ENCODE measurements around the gene DLGAP1. TPM values are rescaled to one million over a fixed set of nuclear protein-coding genes. Genes with fewer than 3 reads are reported as not detected.

DLGAP1 gene
- total and polyA plus RNA-seq, 2 donors (not counting 1 experiment from before 2014, with no cell fraction given), result 0.07 to 0.61 TPM

DNA sequence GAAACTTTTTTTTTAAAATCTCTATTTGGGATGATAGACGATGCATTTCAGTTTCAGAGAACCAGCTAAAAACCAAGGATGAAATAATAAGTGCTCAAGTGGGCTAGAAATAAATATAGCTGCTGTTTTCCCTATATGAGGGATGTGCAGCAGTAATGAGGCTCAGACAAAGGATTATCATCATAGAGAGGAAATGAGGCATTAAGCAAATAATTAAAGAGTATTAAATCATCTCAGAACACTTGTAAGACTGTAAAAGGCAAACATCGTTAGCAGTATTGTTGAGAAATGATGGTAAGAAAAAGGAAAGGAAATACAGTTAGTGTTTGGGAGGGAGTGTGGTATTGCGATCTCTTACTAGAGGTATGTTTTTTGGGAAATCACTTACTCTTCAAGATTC lies 771.6 kb downstream of the DLGAP1 start:
- POLR2A ChIA-PET, result no interaction called here
- ATAC-seq (ENCODE audit: low read depth) (no peak), DNase-seq (no peak)
- Histone ChIP-seq H4K20me1 (ENCODE audit: control insufficient read depth, insufficient read depth, low read length, poor library complexity, severe bottlenecking) (no peaks in the 10 kb centered on the region), H2AFZ (ENCODE audit: insufficient read depth, low read depth, low read length, poor library complexity, severe bottlenecking) (no peak overlapping the region), H3K27me3 (replicated peaks in 1 of 4; ENCODE audit: control extremely low read depth in 1 of 4, control insufficient read depth in 3 of 4, insufficient read depth in 4 of 4, low read length in 3 of 4) (no peaks in the 10 kb centered on the region), H3K9me3 (ENCODE audit: control extremely low read depth in 1 of 3, control insufficient read depth in 2 of 3, insufficient read depth in 1 of 3, low read length in 2 of 3) (no peaks in the 10 kb centered on the region), H3K27ac (ENCODE audit: low read length in 2 of 2) (no peak overlapping the region), H3K4me2 (replicated peaks; ENCODE audit: low read depth, low read length, poor library complexity, severe bottlenecking) (no peak overlapping the region), H3K4me3 (ENCODE audit: control extremely low read depth in 1 of 5, extremely low read depth in 1 of 5, insufficient read depth in 1 of 5, low read depth in 2 of 5, low read length in 4 of 5) (no peak overlapping the region), H3K4me1 (ENCODE audit: control insufficient read depth in 2 of 2, insufficient read depth in 2 of 2, low read length in 2 of 2) (no peaks in the 10 kb centered on the region), H3K36me3 (replicated peaks in 1 of 2; ENCODE audit: control extremely low read depth in 1 of 2, control insufficient read depth in 1 of 2, extremely low read depth in 1 of 2, insufficient read depth in 2 of 2, low read length in 1 of 2) (no peaks in the 10 kb centered on the region), H3K79me2 (ENCODE audit: control insufficient read depth, insufficient read depth, low read length) (no peaks in the 10 kb centered on the region), H3K9ac (ENCODE audit: low read length) (no peak overlapping the region)
- H3K4me1 Mint-ChIP-seq, result no peaks in the 10 kb centered on the region
- no peak for TF ChIP-seq EZH2 (IDR thresholded peaks at IDR 0.05; ENCODE audit: borderline replicate concordance, insufficient read depth, low read depth, low read length, poor library complexity, severe bottlenecking)
- TF ChIP-seq, protein P1, sequence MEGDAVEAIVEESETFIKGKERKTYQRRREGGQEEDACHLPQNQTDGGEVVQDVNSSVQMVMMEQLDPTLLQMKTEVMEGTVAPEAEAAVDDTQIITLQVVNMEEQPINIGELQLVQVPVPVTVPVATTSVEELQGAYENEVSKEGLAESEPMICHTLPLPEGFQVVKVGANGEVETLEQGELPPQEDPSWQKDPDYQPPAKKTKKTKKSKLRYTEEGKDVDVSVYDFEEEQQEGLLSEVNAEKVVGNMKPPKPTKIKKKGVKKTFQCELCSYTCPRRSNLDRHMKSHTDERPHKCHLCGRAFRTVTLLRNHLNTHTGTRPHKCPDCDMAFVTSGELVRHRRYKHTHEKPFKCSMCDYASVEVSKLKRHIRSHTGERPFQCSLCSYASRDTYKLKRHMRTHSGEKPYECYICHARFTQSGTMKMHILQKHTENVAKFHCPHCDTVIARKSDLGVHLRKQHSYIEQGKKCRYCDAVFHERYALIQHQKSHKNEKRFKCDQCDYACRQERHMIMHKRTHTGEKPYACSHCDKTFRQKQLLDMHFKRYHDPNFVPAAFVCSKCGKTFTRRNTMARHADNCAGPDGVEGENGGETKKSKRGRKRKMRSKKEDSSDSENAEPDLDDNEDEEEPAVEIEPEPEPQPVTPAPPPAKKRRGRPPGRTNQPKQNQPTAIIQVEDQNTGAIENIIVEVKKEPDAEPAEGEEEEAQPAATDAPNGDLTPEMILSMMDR (IDR thresholded peaks at IDR 0.05), result no peak
- peaks cover 7% of the 10 kb centered on the region for H3K27me3 Mint-ChIP-seq
- CTCF ChIA-PET, result no interaction called here
- peaks cover 10% of the 10 kb centered on the region for H3K9me3 Mint-ChIP-seq (ENCODE audit: insufficient read depth)
- no peak overlapping the region for H3K27ac Mint-ChIP-seq
- intact Hi-C loops (cut with micrococcal nuclease), result no loop called here
- H3K4me3 Mint-ChIP-seq, result no peak overlapping the region
- WGBS (ENCODE audit: insufficient coverage), result no CpG with 5 or more reads among the region's 3 CpGs

DNA sequence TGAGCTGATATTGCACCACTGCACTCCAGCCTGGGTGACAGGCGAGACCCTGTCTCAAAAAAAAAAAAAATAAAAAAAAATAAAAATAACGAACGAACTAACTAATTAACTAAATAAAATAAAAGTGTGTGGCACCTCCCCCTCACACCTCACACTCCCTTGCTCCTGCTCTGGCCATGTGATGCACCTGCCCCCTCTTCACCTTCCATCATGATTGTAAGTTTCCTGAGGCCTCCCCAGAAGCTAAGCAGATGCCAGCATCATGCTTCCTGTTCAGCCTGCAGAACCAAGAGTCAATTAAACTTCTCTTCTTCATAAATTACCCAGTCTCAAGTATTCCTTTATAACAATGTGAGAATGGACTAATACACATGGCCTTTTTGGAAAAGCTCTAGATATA lies 773.0 kb downstream of the DLGAP1 start:
- intact Hi-C loops (cut with micrococcal nuclease), result no loop called here
- no peak overlapping the region for H2AFZ ChIP-seq (ENCODE audit: insufficient read depth, low read depth, low read length, poor library complexity, severe bottlenecking)
- ATAC-seq (ENCODE audit: low read depth) (no peak), DNase-seq (no peak)
- no peaks in the 10 kb centered on the region for H3K4me1 ChIP-seq (ENCODE audit: control insufficient read depth in 2 of 2, insufficient read depth in 2 of 2, low read length in 2 of 2)
- no peaks in the 10 kb centered on the region for H3K36me3 ChIP-seq (replicated peaks in 1 of 2; ENCODE audit: control extremely low read depth in 1 of 2, control insufficient read depth in 1 of 2, extremely low read depth in 1 of 2, insufficient read depth in 2 of 2, low read length in 1 of 2)
- H3K27me3 Mint-ChIP-seq, result peaks cover 15% of the 10 kb centered on the region
- H3K4me3 Mint-ChIP-seq, result no peak overlapping the region
- no peak overlapping the region for H3K27ac Mint-ChIP-seq
- no peaks in the 10 kb centered on the region for H3K27me3 ChIP-seq (replicated peaks in 1 of 4; ENCODE audit: control extremely low read depth in 1 of 4, control insufficient read depth in 3 of 4, insufficient read depth in 4 of 4, low read length in 3 of 4)
- no peak for TF ChIP-seq EZH2 (IDR thresholded peaks at IDR 0.05; ENCODE audit: borderline replicate concordance, insufficient read depth, low read depth, low read length, poor library complexity, severe bottlenecking)
- TF ChIP-seq, protein P1 (IDR thresholded peaks at IDR 0.05), result no peak
- H3K9ac ChIP-seq (ENCODE audit: low read length), result no peak overlapping the region
- WGBS (ENCODE audit: insufficient coverage), result no CpG with 5 or more reads among the region's 3 CpGs
- H3K4me1 Mint-ChIP-seq, result no peaks in the 10 kb centered on the region
- CTCF ChIA-PET, result no interaction called here
- H3K27ac ChIP-seq (ENCODE audit: low read length in 2 of 2), result no peak overlapping the region
- H3K9me3 Mint-ChIP-seq (ENCODE audit: insufficient read depth), result peaks cover 10% of the 10 kb centered on the region
- no peak overlapping the region for H3K4me2 ChIP-seq (replicated peaks; ENCODE audit: low read depth, low read length, poor library complexity, severe bottlenecking)
- H4K20me1 ChIP-seq (ENCODE audit: control insufficient read depth, insufficient read depth, low read length, poor library complexity, severe bottlenecking), result no peaks in the 10 kb centered on the region
- no peak overlapping the region for H3K4me3 ChIP-seq (ENCODE audit: control extremely low read depth in 1 of 5, extremely low read depth in 1 of 5, insufficient read depth in 1 of 5, low read depth in 2 of 5, low read length in 4 of 5)
- peaks cover 0 to 1% (median 0%) of the 10 kb centered on the region in 3 donors for H3K9me3 ChIP-seq (ENCODE audit: control extremely low read depth in 1 of 3, control insufficient read depth in 2 of 3, insufficient read depth in 1 of 3, low read length in 2 of 3)
- H3K79me2 ChIP-seq (ENCODE audit: control insufficient read depth, insufficient read depth, low read length), result no peaks in the 10 kb centered on the region
- POLR2A ChIA-PET, result no interaction called here
